GM21360 (cell line): ENCODE data around the gene AQP3.
"Not testable (repeated sequence)": the region's sequence is repeated elsewhere in the genome, so short reads cannot be mapped to it uniquely, and the experiment has no call there.

ENCODE experiments used
- ATAC-seq: cut with Tn5 transposase; IDR thresholded peaks from one replicate; pipeline ENCODE4 v1.9.1; 2021; ENCODE audit warnings: mild to moderate bottlenecking, moderate library complexity; ENCODE audit not compliant: unreplicated experiment

AQP3 gene

GRCh38 chr9:33465596-33466564 lies 18.5 kb upstream of the AQP3 start:
- ATAC-seq = no peak

GRCh38 chr9:33465096-33465495 lies 17.7 kb upstream of the AQP3 start:
- no peak for ATAC-seq

GRCh38 chr9:33464045-33464636 lies 16.7 kb upstream of the AQP3 start:
- ATAC-seq = no peak

- no peak for ATAC-seq
Observed at GRCh38 chr9:33463151-33463550, 15.8 kb upstream of the AQP3 start.

- ATAC-seq = no peak
Observed at GRCh38 chr9:33461492-33461891, 14.1 kb upstream of the AQP3 start.

- no peak for ATAC-seq
Observed at GRCh38 chr9:33460854-33461253, 13.5 kb upstream of the AQP3 start.

- ATAC-seq = no peak
Observed at GRCh38 chr9:33459115-33459514, 11.7 kb upstream of the AQP3 start.

- ATAC-seq = peak; percentile 34
Observed at GRCh38 chr9:33458444-33458843, 11.1 kb upstream of the AQP3 start.

- no peak for ATAC-seq
Observed at GRCh38 chr9:33455945-33456344, 8.6 kb upstream of the AQP3 start.

- not testable (repeated sequence) for ATAC-seq
Observed at GRCh38 chr9:33455456-33455855, 8.1 kb upstream of the AQP3 start.

GRCh38 chr9:33454661-33455026 lies 7.3 kb upstream of the AQP3 start:
- ATAC-seq = not testable (repeated sequence)

- peak; percentile 37 for ATAC-seq
Observed at GRCh38 chr9:33453999-33454660, 6.7 kb upstream of the AQP3 start.

- ATAC-seq = no peak
Observed at GRCh38 chr9:33453286-33453860, 6.0 kb upstream of the AQP3 start.

- peak; percentile 51 for ATAC-seq
Observed at GRCh38 chr9:33452828-33453271, 5.5 kb upstream of the AQP3 start.

- no peak for ATAC-seq
Observed at GRCh38 chr9:33450621-33451146, 3.3 kb upstream of the AQP3 start.

- ATAC-seq = no peak
Observed at GRCh38 chr9:33449715-33450114, 2.3 kb upstream of the AQP3 start.

- no peak for ATAC-seq
Observed at GRCh38 chr9:33447799-33448553, 583 bp upstream of the AQP3 start.

GRCh38 chr9:33446240-33446945 lies 1.0 kb downstream of the AQP3 start:
- ATAC-seq = peak; percentile 79

GRCh38 chr9:33445389-33446239 lies 1.8 kb downstream of the AQP3 start:
- ATAC-seq = no peak
